ENCODE results near the gene IAH1. TPM values are rescaled to one million over a fixed set of nuclear protein-coding genes. Genes with fewer than 3 reads are reported as not detected.

The IAH1 gene
- total RNA-seq, 4 donors from 2014 or later: 50.3 to 83.7 (median 62.5) TPM

DNA sequence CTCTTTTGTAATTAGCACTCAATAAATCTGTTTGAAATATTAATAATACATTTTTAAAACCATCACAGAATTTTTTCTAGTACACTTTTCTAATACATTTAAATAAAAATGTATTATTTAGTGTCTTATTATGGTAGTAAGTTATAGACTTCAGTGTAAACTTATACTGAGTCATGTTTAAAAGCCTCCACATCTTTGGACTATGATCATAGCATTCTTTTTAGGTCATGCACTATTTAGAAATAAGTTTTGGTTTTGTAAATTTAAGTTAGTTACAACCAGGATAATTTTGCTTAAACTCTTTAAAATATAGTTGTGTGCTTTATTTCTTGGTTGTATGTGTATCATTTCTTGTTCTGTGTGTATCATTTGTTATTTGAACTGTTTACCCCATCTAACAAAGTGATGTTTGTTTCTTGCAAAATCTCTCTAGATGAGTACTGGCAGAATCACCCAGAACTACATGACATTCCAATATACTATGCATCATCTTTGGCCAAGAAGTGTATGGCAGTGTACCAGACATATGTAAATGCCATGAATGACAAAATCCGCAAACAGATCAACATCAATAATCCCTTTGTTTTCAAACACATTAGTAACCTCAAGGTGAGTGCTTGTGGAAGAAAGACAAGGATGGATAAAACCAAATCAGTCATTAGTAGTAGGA is 34.2 kb upstream of the IAH1 start:
- Histone ChIP-seq H3K9me3 (no peaks in the 10 kb centered on the region), H3K4me3 (replicated peaks in 1 of 3) (no peak overlapping the region), H3K4me1 (no peaks in the 10 kb centered on the region), H3K36me3 (peaks cover 28 to 44% of the 10 kb centered on the region in 2 donors), H3K27me3 (no peaks in the 10 kb centered on the region), H3K27ac (no peak overlapping the region)
- intact Hi-C loops (cut with DNase I): no loop called here
- 93 to 100% methylated on average over 1 of the region's 1 CpG for WGBS, 2 donors
- no peak for DNase-seq
- TF ChIP-seq, protein P1, sequence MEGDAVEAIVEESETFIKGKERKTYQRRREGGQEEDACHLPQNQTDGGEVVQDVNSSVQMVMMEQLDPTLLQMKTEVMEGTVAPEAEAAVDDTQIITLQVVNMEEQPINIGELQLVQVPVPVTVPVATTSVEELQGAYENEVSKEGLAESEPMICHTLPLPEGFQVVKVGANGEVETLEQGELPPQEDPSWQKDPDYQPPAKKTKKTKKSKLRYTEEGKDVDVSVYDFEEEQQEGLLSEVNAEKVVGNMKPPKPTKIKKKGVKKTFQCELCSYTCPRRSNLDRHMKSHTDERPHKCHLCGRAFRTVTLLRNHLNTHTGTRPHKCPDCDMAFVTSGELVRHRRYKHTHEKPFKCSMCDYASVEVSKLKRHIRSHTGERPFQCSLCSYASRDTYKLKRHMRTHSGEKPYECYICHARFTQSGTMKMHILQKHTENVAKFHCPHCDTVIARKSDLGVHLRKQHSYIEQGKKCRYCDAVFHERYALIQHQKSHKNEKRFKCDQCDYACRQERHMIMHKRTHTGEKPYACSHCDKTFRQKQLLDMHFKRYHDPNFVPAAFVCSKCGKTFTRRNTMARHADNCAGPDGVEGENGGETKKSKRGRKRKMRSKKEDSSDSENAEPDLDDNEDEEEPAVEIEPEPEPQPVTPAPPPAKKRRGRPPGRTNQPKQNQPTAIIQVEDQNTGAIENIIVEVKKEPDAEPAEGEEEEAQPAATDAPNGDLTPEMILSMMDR (IDR thresholded peaks at IDR 0.05): no peak
- no peak for TF ChIP-seq POLR2A (IDR thresholded peaks at IDR 0.05)

DNA sequence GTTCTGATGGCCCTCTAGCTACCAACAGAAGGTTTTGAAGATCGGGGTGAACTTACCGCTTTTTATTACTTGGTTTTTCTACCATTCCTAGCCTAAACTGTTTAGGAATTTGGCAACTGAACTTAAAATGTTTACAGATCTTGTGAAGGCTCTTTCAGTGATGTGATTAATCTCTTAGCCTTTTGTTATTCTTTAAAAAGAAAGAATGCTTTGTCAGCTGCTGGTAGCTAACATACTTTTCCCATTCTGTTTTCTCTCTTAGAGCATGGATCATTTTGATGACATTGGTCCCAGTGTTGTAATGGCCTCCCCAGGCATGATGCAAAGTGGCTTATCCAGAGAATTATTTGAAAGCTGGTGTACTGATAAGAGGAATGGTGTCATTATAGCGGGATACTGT is 32.8 kb upstream of the IAH1 start:
- 58 to 76% methylated on average over 3 of the region's 3 CpGs for WGBS, 2 donors
- Histone ChIP-seq H3K4me3 (replicated peaks in 1 of 3) (no peak overlapping the region), H3K27ac (no peak overlapping the region), H3K27me3 (no peaks in the 10 kb centered on the region), H3K36me3 (peaks cover 24 to 44% of the 10 kb centered on the region in 2 donors), H3K4me1 (no peaks in the 10 kb centered on the region), H3K9me3 (no peaks in the 10 kb centered on the region)
- no peak for TF ChIP-seq POLR2A (IDR thresholded peaks at IDR 0.05)
- TF ChIP-seq, protein P1 (IDR thresholded peaks at IDR 0.05): no peak
- no peak for DNase-seq
- intact Hi-C loops (cut with DNase I): no loop called here

DNA sequence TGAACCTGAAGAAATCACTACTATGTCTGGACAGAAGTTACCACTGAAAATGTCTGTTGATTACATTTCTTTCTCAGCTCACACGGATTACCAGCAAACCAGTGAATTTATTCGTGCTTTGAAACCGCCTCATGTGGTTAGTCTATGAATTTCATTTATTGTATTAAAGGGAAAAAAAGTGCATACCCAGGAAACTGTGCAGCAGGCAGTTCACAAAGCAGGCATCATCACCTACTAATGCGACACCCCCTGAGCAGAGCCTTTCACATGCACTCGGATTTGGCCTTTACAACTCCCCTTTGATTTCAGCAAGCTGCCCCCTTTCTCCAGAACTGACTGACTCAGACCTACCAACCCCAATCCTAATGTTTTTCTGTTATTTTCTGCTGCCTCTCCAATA is 30.8 kb upstream of the IAH1 start:
- DNase-seq: no peak
- Histone ChIP-seq H3K9me3 (no peaks in the 10 kb centered on the region), H3K4me3 (replicated peaks in 1 of 3) (no peak overlapping the region), H3K27ac (no peak overlapping the region), H3K4me1 (no peaks in the 10 kb centered on the region), H3K36me3 (peaks cover 22 to 39% of the 10 kb centered on the region in 2 donors), H3K27me3 (no peaks in the 10 kb centered on the region)
- intact Hi-C loops (cut with DNase I): no loop called here
- WGBS, 2 donors: 92 to 95% methylated on average over 5 of the region's 5 CpGs
- TF ChIP-seq POLR2A (IDR thresholded peaks at IDR 0.05): no peak
- TF ChIP-seq, protein P1 (IDR thresholded peaks at IDR 0.05): no peak

DNA sequence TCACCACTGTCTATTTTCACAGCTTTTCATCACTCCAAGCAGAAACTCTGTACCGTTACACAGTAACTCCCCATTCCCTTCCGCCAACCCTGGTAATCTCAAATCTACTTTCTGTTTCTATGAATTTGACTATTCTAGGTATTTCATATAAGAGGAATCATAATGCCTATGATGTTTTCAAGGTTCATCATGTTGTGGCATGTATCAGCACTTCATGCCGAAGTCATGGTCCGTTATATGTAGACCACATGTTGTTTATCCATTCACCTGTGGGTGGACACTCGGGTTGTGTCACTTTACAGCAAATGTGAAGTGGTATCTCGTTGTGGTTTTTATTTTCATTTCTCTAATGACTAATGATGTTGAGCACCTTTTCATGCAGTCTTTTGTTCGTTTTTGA is 29.3 kb upstream of the IAH1 start:
- Histone ChIP-seq H3K27me3 (no peaks in the 10 kb centered on the region), H3K4me1 (no peaks in the 10 kb centered on the region), H3K27ac (no peak overlapping the region), H3K36me3 (peaks cover 24 to 45% of the 10 kb centered on the region in 2 donors), H3K4me3 (replicated peaks in 1 of 3) (no peak overlapping the region), H3K9me3 (no peaks in the 10 kb centered on the region)
- 84 to 92% methylated on average over 7 of the region's 7 CpGs for WGBS, 2 donors
- TF ChIP-seq, protein P1 (IDR thresholded peaks at IDR 0.05): no peak
- no peak for TF ChIP-seq POLR2A (IDR thresholded peaks at IDR 0.05)
- no peak for DNase-seq
- intact Hi-C loops (cut with DNase I): no loop called here

DNA sequence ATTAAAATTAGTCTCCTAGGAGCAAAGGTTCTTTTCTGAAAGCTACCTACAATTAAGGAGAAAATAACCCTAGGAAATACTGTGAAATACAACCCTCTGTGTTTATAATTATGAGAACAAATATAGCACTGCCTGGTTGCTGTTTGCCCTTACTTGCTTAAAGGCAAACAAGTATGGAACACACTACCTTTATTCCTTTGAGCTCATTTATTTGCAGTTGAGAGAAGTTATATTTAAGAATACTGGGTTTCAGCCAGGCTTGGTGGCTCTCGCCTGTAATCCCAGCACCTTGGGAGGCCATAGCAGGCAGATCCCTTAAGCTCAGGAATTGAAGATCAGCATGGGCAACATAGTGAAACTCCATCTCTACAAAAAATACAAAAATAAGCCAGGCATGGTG is 23.1 kb upstream of the IAH1 start:
- Histone ChIP-seq H3K27ac (no peak overlapping the region), H3K9me3 (no peaks in the 10 kb centered on the region), H3K27me3 (no peaks in the 10 kb centered on the region), H3K4me3 (replicated peaks in 1 of 3) (no peak overlapping the region), H3K4me1 (no peaks in the 10 kb centered on the region), H3K36me3 (peaks cover 10 to 35% of the 10 kb centered on the region in 2 donors)
- intact Hi-C loops (cut with DNase I): no loop called here
- TF ChIP-seq, protein P1 (IDR thresholded peaks at IDR 0.05): no peak
- TF ChIP-seq POLR2A (IDR thresholded peaks at IDR 0.05): no peak
- DNase-seq: no peak
- WGBS, 2 donors: 77 to 94% methylated on average over 1 of the region's 1 CpG
